Smooth muscle cell (in vitro differentiated cells): ENCODE measurements around the gene LETM1. TPM values are rescaled to one million over a fixed set of nuclear protein-coding genes. Genes with fewer than 3 reads are reported as not detected.

Experiments
- DNase-seq: peaks from one replicate; lab custom pipeline; 2025; ENCODE audit not compliant: unreplicated experiment; lab: John Stamatoyannopoulos, UW
- H2AFZ ChIP-seq: fragments of 200-600 bp; sonication (generic); 2 replicates; pipeline ENCODE4 v1.6.0; 2016; ENCODE audit warnings: antibody characterized with exemption, low read depth, mild to moderate bottlenecking
- H3F3A ChIP-seq: fragments of 200-600 bp; sonication (generic); 2 replicates; pipeline ENCODE4 v1.6.0; 2017; ENCODE audit warnings: antibody characterized with exemption, low read depth
- H3K27ac ChIP-seq: fragments of 200-600 bp; sonication (generic); 2 replicates; pipeline ENCODE4 v1.5.1; 2016; ENCODE audit warnings: low read depth, mild to moderate bottlenecking
- H3K27me3 ChIP-seq: fragments of 200-600 bp; sonication (generic); 2 replicates; pipeline ENCODE4 v1.6.1; 2016; ENCODE audit warnings: low read depth, mild to moderate bottlenecking
- H3K36me3 ChIP-seq: fragments of 200-600 bp; sonication (generic); 2 replicates; pipeline ENCODE4 v1.5.1; 2016; ENCODE audit warnings: low read depth
- H3K4me1 ChIP-seq: fragments of 200-600 bp; sonication (generic); 2 replicates; pipeline ENCODE4 v1.5.1; 2016; ENCODE audit warnings: low read depth
- H3K4me2 ChIP-seq: fragments of 200-600 bp; sonication (generic); 2 replicates; pipeline ENCODE4 v1.6.0; 2016; ENCODE audit warnings: mild to moderate bottlenecking
- H3K4me3 ChIP-seq: fragments of 200-600 bp; sonication (generic); 2 replicates; pipeline ENCODE4 v1.5.1; 2016; ENCODE audit warnings: mild to moderate bottlenecking
- H3K79me2 ChIP-seq: fragments of 200-600 bp; sonication (generic); 2 replicates; pipeline ENCODE4 v1.6.0; 2016; ENCODE audit warnings: low read depth, mild to moderate bottlenecking
- H3K9ac ChIP-seq: fragments of 200-600 bp; sonication (generic); 2 replicates; pipeline ENCODE4 v1.6.0; 2016; ENCODE audit warnings: low read depth
- H3K9me3 ChIP-seq: fragments of 200-600 bp; sonication (generic); replicated peaks from 2 replicates; pipeline ENCODE4 v1.5.1; 2016; ENCODE audit warnings: low read depth
- H4K20me1 ChIP-seq: fragments of 200-600 bp; sonication (generic); 2 replicates; pipeline ENCODE4 v1.6.0; 2016; ENCODE audit warnings: low read depth
- WGBS: methylation state at CpG from one replicate; pipeline ENCODE4 v1.1.7; 2016; ENCODE audit warnings: low lambda C conversion rate; 5-methylcytosine and 5-hydroxymethylcytosine counted together
- polyA plus RNA-seq: library from polyadenylated mRNA; unstranded; fragments of >200 nt; fragmentation: Nextera tagmentation; extraction: Ambion mirVana; gene quantifications from 2 replicates; pipeline ENCODE4 v1.2.1, GENCODE V29; 2016
- total RNA-seq: library from RNA; depleted of rRNA; stranded (reverse); fragments of >200 nt; gene quantifications from 2 replicates; pipeline ENCODE4 v1.2.3, GENCODE V29; 2014
- TF ChIP-seq, protein P1 (sequence below): fragments of 200-600 bp; sonication (generic); IDR thresholded peaks from 2 replicates; pipeline ENCODE4 v1.5.1; 2017; ENCODE audit warnings: borderline replicate concordance, mild to moderate bottlenecking, antibody characterized with exemption; ENCODE audit not compliant: insufficient read depth, poor library complexity, severe bottlenecking

The LETM1 gene
- total and polyA plus RNA-seq, 2 experiments from 2014 or later: 15.3 to 17.1 TPM

- no peak overlapping the region for H3K9ac ChIP-seq
- no peak overlapping the region for H3K27ac ChIP-seq
- no peak overlapping the region for H3K4me2 ChIP-seq
- no peak overlapping the region for H3K4me3 ChIP-seq
- no peak overlapping the region for H2AFZ ChIP-seq
- peaks cover 54% of the 10 kb centered on the region for H3K4me1 ChIP-seq
- no peaks in the 10 kb centered on the region for H3K27me3 ChIP-seq
- no peaks in the 10 kb centered on the region for H4K20me1 ChIP-seq
- H3F3A ChIP-seq: no peaks in the 10 kb centered on the region
- H3K9me3 ChIP-seq: no peaks in the 10 kb centered on the region
- H3K79me2 ChIP-seq: no peaks in the 10 kb centered on the region
- TF ChIP-seq, protein P1, sequence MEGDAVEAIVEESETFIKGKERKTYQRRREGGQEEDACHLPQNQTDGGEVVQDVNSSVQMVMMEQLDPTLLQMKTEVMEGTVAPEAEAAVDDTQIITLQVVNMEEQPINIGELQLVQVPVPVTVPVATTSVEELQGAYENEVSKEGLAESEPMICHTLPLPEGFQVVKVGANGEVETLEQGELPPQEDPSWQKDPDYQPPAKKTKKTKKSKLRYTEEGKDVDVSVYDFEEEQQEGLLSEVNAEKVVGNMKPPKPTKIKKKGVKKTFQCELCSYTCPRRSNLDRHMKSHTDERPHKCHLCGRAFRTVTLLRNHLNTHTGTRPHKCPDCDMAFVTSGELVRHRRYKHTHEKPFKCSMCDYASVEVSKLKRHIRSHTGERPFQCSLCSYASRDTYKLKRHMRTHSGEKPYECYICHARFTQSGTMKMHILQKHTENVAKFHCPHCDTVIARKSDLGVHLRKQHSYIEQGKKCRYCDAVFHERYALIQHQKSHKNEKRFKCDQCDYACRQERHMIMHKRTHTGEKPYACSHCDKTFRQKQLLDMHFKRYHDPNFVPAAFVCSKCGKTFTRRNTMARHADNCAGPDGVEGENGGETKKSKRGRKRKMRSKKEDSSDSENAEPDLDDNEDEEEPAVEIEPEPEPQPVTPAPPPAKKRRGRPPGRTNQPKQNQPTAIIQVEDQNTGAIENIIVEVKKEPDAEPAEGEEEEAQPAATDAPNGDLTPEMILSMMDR: no peak
- WGBS: 90% methylated on average over 10 of the region's 10 CpGs
- DNase-seq: no peak
- no peaks in the 10 kb centered on the region for H3K36me3 ChIP-seq
Measured at GRCh38 chr4:1773754-1774153, 82.2 kb downstream of the LETM1 start.

DNA sequence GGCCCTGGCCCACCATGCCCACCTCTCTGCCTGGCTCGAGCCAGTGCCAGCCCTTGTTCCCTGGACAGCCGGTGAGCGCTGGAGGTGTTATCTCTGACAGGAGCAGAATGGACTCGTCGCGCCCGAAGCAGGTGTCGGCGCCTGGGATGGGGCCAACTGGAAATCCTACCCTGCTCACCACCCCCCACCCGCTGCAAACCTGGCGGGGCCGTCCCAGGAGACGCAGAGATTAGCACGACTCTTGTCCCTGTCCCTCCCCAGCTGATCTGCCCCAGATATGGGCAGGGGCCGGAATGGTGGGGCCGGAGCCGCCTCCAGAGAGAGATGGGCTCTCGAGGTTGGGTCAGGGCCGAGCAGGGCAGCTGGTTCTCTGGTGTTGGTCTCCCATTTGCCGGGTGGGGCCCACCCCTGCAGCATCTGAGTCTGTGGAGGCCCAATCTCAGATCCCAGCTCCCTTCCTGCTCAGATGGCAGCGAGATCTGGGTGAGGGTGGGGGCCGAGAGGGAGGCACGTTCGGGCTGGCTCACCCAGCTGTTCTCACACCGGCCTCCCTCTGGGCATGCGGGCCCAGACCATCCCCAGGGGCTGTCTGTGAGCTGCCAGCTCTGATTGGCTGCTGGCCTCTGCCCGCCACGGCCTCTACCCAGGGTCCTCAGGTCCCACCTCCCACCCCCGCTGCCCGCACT, 83.0 kb downstream of the LETM1 start:
- Histone ChIP-seq H3K9me3 (no peaks in the 10 kb centered on the region), H3K79me2 (no peaks in the 10 kb centered on the region), H2AFZ (no peak overlapping the region), H3F3A (no peaks in the 10 kb centered on the region), H4K20me1 (no peaks in the 10 kb centered on the region), H3K4me2 (no peak overlapping the region), H3K4me3 (no peak overlapping the region), H3K36me3 (no peaks in the 10 kb centered on the region), H3K27ac (no peak overlapping the region), H3K27me3 (no peaks in the 10 kb centered on the region), H3K9ac (no peak overlapping the region), H3K4me1 (peaks cover 54% of the 10 kb centered on the region)
- TF ChIP-seq, protein P1: no peak
- 76% methylated on average over 20 of the region's 30 CpGs for WGBS
- no peak for DNase-seq

GRCh38 chr4:1771555-1772305, 84.2 kb downstream of the LETM1 start:
- no peak overlapping the region for H3K4me2 ChIP-seq
- TF ChIP-seq, protein P1: no peak
- no peak overlapping the region for H3K27ac ChIP-seq
- H3K9me3 ChIP-seq: no peaks in the 10 kb centered on the region
- no peaks in the 10 kb centered on the region for H4K20me1 ChIP-seq
- 78% methylated on average over 27 of the region's 28 CpGs for WGBS
- DNase-seq: no peak
- peaks cover 50% of the 10 kb centered on the region for H3K4me1 ChIP-seq
- no peak overlapping the region for H2AFZ ChIP-seq
- no peaks in the 10 kb centered on the region for H3K27me3 ChIP-seq
- H3K79me2 ChIP-seq: no peaks in the 10 kb centered on the region
- no peak overlapping the region for H3K9ac ChIP-seq
- no peak overlapping the region for H3K4me3 ChIP-seq
- H3F3A ChIP-seq: no peaks in the 10 kb centered on the region
- H3K36me3 ChIP-seq: no peaks in the 10 kb centered on the region
